ENCODE results near the gene KCNIP2.

Gene KCNIP2

DNA sequence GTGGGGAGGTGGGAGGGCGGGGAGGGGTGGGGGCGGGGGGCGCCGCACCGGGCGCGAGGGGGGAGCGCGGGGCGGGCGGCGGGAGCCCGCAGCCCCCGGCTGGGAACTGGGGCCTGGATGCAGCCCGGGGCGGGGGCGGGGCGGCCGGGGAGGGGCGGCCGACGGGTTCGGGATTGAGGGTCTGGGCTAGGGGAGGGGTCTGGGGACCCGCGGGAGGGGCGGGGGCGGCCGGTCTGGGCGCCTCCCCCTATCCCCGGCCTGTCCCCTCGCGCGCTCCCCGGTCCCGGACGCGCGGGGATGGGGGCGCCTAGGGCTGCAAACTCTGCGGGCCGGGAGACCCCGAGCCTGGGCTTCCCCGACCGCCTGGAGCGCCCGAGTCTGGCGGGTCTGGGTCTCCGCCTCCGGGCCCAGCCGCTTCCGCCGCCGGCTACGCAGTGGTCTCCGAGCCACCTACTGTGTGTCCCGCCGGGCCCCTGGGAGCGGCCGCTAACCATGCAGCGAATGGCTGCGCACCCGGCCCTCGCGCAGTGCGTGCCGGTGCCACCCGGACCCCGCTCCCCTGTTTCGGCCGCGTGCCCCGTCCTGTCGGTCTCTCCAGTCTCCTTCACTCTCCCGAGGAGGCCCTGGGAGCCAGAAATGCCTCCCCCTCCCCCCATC, 67.3 kb downstream of the KCNIP2 start:
- TF ChIP-seq TAF1 (IDR thresholded peaks at IDR 0.05; ENCODE audit: borderline replicate concordance, insufficient read depth, low read length): no peak
- no peak for TF ChIP-seq POLR2AphosphoS5 (IDR thresholded peaks at IDR 0.05; ENCODE audit: low read depth, low read length)
- TF ChIP-seq FOXP2 (optimal IDR thresholded peaks at IDR 0.05; ENCODE audit: borderline replicate concordance, extremely low read depth, extremely low read length, insufficient read depth): no peak
- no peak for TF ChIP-seq REST (IDR thresholded peaks at IDR 0.05; ENCODE audit: insufficient read depth in 1 of 2, low read depth in 2 of 2, low read length in 2 of 2)
- no peak for TF ChIP-seq SIN3A (IDR thresholded peaks at IDR 0.05; ENCODE audit: borderline replicate concordance, insufficient read depth, low read length)
